ENCODE results near the gene ANK2.

ANK2 gene

GRCh38 chr4:113131136-113131535, 81.7 kb downstream of the ANK2 start:
- TF ChIP-seq ZFX (IDR thresholded peaks at IDR 0.05) (no peak), CTCF (conservative IDR thresholded peaks at IDR 0.05) (no peak)
- H3K27ac ChIP-seq = no peak overlapping the region

DNA sequence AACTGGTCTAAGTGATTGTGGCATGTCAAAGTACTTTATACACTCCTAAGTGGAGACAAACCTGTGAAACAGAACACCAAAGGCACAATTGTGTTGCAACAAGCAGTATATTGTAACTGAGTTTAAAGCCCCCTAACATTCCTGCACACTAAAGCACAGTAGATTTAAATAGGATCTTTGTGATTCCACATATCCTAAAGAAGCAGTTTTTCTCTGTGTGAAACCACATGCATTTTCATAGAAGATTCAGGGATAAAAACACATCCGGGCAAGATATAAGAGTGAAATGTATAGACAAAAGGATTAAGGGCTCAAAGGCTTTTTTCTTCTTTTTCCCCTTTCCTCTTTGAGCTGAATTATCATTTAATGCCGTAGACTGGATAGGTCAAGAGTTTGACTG, 82.2 kb downstream of the ANK2 start:
- no peak overlapping the region for H3K27ac ChIP-seq
- TF ChIP-seq CTCF (conservative IDR thresholded peaks at IDR 0.05) = no peak
- no peak for TF ChIP-seq ZFX (IDR thresholded peaks at IDR 0.05)

- no peak overlapping the region for H3K27ac ChIP-seq
- no peak for TF ChIP-seq ZFX (IDR thresholded peaks at IDR 0.05)
- TF ChIP-seq CTCF (conservative IDR thresholded peaks at IDR 0.05) = no peak
Observed at GRCh38 chr4:113141901-113142346, 92.5 kb downstream of the ANK2 start.

DNA sequence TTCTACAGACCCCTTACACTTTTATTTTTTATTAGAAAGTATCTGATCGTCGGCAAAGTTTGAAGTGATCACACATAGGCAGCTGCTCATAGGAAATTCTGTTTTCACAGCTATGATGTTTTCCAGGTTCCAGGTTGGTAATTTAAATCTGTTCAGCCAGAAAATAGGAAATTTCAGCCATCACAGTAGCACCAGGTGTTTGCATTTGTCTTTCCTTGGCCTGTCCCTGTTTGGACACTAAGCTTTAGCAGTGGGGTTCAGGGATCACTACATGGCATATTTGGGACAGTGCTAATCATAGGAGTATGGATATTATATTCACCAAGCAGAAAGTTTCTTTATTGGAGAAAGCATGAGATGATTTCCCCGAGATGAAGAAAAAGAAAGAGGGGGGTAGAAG, 92.9 kb downstream of the ANK2 start:
- TF ChIP-seq CTCF (conservative IDR thresholded peaks at IDR 0.05) (no peak), ZFX (IDR thresholded peaks at IDR 0.05) (no peak)
- H3K27ac ChIP-seq = no peak overlapping the region

- no peak overlapping the region for H3K27ac ChIP-seq
- no peak for TF ChIP-seq ZFX (IDR thresholded peaks at IDR 0.05)
- no peak for TF ChIP-seq CTCF (conservative IDR thresholded peaks at IDR 0.05)
Observed at GRCh38 chr4:113144091-113144490, 94.6 kb downstream of the ANK2 start.

DNA sequence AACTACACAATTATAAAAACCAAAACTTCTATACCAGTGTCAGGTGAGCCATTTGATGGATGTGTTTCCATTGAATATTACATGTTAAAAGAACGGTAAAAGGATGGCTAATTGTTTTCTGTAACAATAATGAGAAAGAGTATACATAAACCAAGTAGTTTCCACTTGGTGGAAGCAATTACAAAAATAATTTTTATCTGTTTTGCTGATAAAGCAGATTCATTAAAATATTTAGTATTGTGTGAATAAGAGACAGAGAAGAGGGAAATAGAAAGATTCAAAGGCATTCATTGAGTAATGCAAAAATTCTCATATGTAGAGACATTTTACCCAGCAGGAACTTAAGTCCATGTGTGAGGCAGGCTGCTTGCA, 95.7 kb downstream of the ANK2 start:
- H3K27ac ChIP-seq = no peak overlapping the region
- TF ChIP-seq ZFX (IDR thresholded peaks at IDR 0.05) (no peak), CTCF (conservative IDR thresholded peaks at IDR 0.05) (no peak)

DNA sequence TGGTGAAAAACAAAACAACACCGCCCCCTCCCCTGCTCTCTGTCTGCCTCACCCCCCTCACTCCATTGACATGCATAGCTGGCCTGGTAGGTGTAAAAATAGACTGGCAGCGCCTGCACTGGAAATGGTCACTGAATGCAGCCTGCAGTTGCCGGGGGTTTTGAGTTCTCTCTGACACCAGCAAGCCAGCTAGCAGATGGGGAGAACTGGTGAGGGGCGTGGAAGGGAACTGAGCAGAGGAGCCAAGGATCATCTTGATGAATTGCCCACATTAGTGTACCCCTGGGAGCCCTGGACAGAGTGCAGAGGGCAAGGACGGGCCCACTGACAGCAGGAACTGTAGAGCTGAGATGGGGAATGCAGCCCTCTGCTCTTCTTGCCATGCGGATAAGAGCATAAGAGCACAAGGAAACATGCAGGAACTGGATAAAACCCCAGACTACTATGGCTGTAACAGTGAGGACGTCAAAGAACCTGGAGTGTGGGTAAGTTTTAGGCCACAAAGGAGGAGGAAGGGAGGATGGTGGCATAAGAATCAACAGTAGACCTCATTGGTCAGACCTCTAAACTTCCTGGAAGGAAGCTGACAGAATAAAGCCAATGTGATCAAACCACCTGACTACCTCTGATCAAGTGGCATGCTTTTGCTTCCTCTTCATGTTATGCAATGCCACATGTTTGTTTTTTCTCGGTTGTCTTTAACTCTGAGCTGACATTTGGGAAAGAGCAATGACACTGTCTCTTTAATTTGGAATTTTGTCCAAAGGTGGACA, 96.3 kb downstream of the ANK2 start:
- no peak overlapping the region for H3K27ac ChIP-seq
- TF ChIP-seq CTCF (conservative IDR thresholded peaks at IDR 0.05) = no peak
